KOPT-K1 (cell line): ENCODE results near the gene ANXA10.
"Not testable (repeated sequence)": the region's sequence is repeated elsewhere in the genome, so short reads cannot be mapped to it uniquely, and the experiment has no call there.

ENCODE experiments used
- H3K27ac ChIP-seq: fragments of 200-600 bp; sonication (generic); 2 replicates; pipeline ENCODE4 v1.5.1; 2016; ENCODE audit warnings: antibody characterized with exemption, mild to moderate bottlenecking, low read depth, low read length; ENCODE audit not compliant: poor library complexity, severe bottlenecking
- H3K36me3 ChIP-seq: fragments of 200-600 bp; sonication (generic); 2 replicates; pipeline ENCODE4 v1.5.1; 2017; ENCODE audit warnings: antibody characterized with exemption, mild to moderate bottlenecking, low read length, moderate library complexity; ENCODE audit not compliant: insufficient read depth
- H3K9me3 ChIP-seq: fragments of 200-600 bp; sonication (generic); 2 replicates; pipeline ENCODE4 v1.5.1; 2017; ENCODE audit warnings: antibody characterized with exemption, low read length, mild to moderate bottlenecking; ENCODE audit not compliant: insufficient read depth, poor library complexity, severe bottlenecking

Gene ANXA10

GRCh38 chr4:168097161-168097560, 4.8 kb downstream of the ANXA10 start:
- Histone ChIP-seq H3K36me3 (no peaks in the 10 kb centered on the region), H3K27ac (no peak overlapping the region), H3K9me3 (no peaks in the 10 kb centered on the region)

GRCh38 chr4:168098248-168098717, 5.9 kb downstream of the ANXA10 start:
- no peak overlapping the region for H3K27ac ChIP-seq
- H3K9me3 ChIP-seq, result no peaks in the 10 kb centered on the region
- no peaks in the 10 kb centered on the region for H3K36me3 ChIP-seq

- no peak overlapping the region for H3K27ac ChIP-seq
- no peaks in the 10 kb centered on the region for H3K9me3 ChIP-seq
- no peaks in the 10 kb centered on the region for H3K36me3 ChIP-seq
Measured at GRCh38 chr4:168099195-168099594, 6.9 kb downstream of the ANXA10 start.

GRCh38 chr4:168101026-168101425, 8.7 kb downstream of the ANXA10 start:
- H3K9me3 ChIP-seq, result no peaks in the 10 kb centered on the region
- no peak overlapping the region for H3K27ac ChIP-seq
- H3K36me3 ChIP-seq, result no peaks in the 10 kb centered on the region

- Histone ChIP-seq H3K27ac (no peak overlapping the region), H3K36me3 (no peaks in the 10 kb centered on the region), H3K9me3 (no peaks in the 10 kb centered on the region)
Measured at GRCh38 chr4:168102403-168102802, 10.1 kb downstream of the ANXA10 start.

- Histone ChIP-seq H3K9me3 (no peaks in the 10 kb centered on the region), H3K27ac (no peak overlapping the region), H3K36me3 (no peaks in the 10 kb centered on the region)
Measured at GRCh38 chr4:168109527-168109926, 17.2 kb downstream of the ANXA10 start.

- H3K36me3 ChIP-seq, H3K9me3 ChIP-seq, H3K27ac ChIP-seq: not testable (repeated sequence)
Measured at GRCh38 chr4:168113059-168113458, 20.7 kb downstream of the ANXA10 start.

GRCh38 chr4:168118116-168118655, 25.8 kb downstream of the ANXA10 start:
- no peaks in the 10 kb centered on the region for H3K36me3 ChIP-seq
- no peak overlapping the region for H3K27ac ChIP-seq
- no peaks in the 10 kb centered on the region for H3K9me3 ChIP-seq

GRCh38 chr4:168119100-168119499, 26.8 kb downstream of the ANXA10 start:
- H3K27ac ChIP-seq, result no peak overlapping the region
- no peaks in the 10 kb centered on the region for H3K36me3 ChIP-seq
- no peaks in the 10 kb centered on the region for H3K9me3 ChIP-seq

GRCh38 chr4:168119890-168120289, 27.6 kb downstream of the ANXA10 start:
- Histone ChIP-seq H3K27ac (no peak overlapping the region), H3K36me3 (no peaks in the 10 kb centered on the region), H3K9me3 (no peaks in the 10 kb centered on the region)

GRCh38 chr4:168120811-168121210, 28.5 kb downstream of the ANXA10 start:
- no peaks in the 10 kb centered on the region for H3K36me3 ChIP-seq
- no peak overlapping the region for H3K27ac ChIP-seq
- H3K9me3 ChIP-seq, result no peaks in the 10 kb centered on the region

- Histone ChIP-seq H3K9me3 (no peaks in the 10 kb centered on the region), H3K27ac (no peak overlapping the region), H3K36me3 (no peaks in the 10 kb centered on the region)
Measured at GRCh38 chr4:168124008-168124641, 31.8 kb downstream of the ANXA10 start.

GRCh38 chr4:168126952-168127351, 34.6 kb downstream of the ANXA10 start:
- no peaks in the 10 kb centered on the region for H3K9me3 ChIP-seq
- no peaks in the 10 kb centered on the region for H3K36me3 ChIP-seq
- no peak overlapping the region for H3K27ac ChIP-seq

GRCh38 chr4:168128601-168129000, 36.3 kb downstream of the ANXA10 start:
- Histone ChIP-seq H3K36me3 (no peaks in the 10 kb centered on the region), H3K27ac (no peak overlapping the region), H3K9me3 (no peaks in the 10 kb centered on the region)

GRCh38 chr4:168129046-168129772, 36.9 kb downstream of the ANXA10 start:
- no peaks in the 10 kb centered on the region for H3K36me3 ChIP-seq
- H3K9me3 ChIP-seq, result no peaks in the 10 kb centered on the region
- H3K27ac ChIP-seq, result no peak overlapping the region

- Histone ChIP-seq H3K36me3 (no peaks in the 10 kb centered on the region), H3K27ac (no peak overlapping the region)
Measured at GRCh38 chr4:168129802-168130201, 37.5 kb downstream of the ANXA10 start.

More at GRCh38 chr4:168129802-168130201, 37.5 kb downstream of the ANXA10 start:
- H3K9me3 ChIP-seq, result no peaks in the 10 kb centered on the region
